C4-2B (cell line): ENCODE measurements around the gene STX2.

Experiments used
- H3K27ac ChIP-seq: fragments of 450-650 bp; 2 replicates; pipeline ENCODE4 v1.5.1; 2017
- CTCF ChIP-seq: fragments of 450-650 bp; conservative IDR thresholded peaks from 2 replicates; pipeline ENCODE4 v1.5.1; 2017; ENCODE audit warnings: mild to moderate bottlenecking
- ZFX ChIP-seq: fragments of 450-650 bp; IDR thresholded peaks from 2 replicates; pipeline ENCODE4 v1.6.1; 2017

The STX2 gene

DNA sequence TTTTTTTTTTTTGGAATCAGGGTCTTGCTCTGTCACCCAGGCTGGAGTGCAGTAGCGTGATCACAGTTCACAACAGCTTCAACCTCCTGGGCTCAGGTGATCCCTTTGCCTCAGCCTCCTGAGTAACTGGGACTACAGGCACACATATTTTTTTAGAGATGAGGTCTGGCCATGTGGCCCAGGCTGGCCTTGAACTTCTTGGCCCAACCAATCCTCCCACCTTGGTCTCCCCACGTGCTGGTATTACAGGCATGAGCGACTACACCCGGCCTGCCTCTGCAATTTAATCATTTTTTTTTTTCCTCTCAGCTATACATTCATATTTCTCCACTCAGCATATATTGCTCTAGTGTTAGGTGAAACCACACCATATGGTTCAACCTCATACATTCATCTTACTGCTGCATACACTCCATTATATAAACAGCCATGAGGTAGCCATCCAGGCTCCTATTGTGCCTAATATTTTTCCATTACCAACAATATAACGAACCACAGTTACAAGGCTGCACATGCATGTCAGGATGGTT, 7.1 kb downstream of the STX2 start:
- H3K27ac ChIP-seq = no peak overlapping the region
- TF ChIP-seq CTCF (no peak), ZFX (no peak)

DNA sequence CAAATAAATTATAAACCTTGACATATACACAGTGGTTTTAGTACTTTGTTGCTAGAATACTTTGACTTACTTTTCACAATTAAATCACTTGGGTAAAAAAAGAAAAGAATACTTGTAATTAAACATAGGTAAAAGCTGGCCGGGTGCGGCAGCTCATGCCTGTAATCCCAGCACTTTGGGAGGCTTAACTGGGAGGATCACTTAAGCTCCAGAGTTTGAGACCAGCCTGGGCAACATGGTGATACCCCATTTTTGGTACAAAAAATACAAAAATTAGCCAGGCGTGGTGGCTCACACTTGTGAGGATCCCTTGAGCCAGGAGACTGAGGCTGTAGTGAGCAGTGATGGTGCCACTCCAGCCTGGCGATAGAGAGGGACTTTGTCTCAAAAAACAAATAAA, 7.8 kb downstream of the STX2 start:
- TF ChIP-seq ZFX = no peak
- no peak for TF ChIP-seq CTCF

GRCh38 chr12:130830246-130830551, 8.9 kb downstream of the STX2 start:
- no peak for TF ChIP-seq CTCF
- TF ChIP-seq ZFX = no peak
- H3K27ac ChIP-seq = no peak overlapping the region

More for the DNA sequence above, 7.8 kb downstream of the STX2 start:
- H3K27ac ChIP-seq = no peak overlapping the region

GRCh38 chr12:130829391-130830245, 9.4 kb downstream of the STX2 start:
- no peak overlapping the region for H3K27ac ChIP-seq
- TF ChIP-seq CTCF = no peak
- TF ChIP-seq ZFX = no peak

DNA sequence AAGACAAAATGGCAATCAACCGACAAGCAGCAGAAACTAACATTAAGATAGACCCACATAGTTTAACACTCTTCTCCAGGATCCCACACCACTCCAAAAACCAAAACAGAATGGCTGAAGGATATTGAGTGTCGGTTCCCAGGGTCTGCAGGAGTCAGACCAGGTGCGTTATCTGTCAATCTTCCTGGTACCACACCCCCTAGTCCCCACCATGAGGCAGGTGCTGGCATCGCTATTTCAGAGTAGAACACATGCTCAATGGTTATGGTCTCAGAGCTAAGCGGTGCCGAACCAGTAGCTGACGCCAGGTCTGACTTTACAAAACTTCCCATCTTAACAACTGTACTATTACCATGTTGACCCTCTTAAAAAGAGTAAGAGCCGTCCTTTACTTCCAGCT, 10.2 kb downstream of the STX2 start:
- no peak for TF ChIP-seq CTCF
- no peak for TF ChIP-seq ZFX

GRCh38 chr12:130827432-130827831, 11.6 kb downstream of the STX2 start:
- no peak overlapping the region for H3K27ac ChIP-seq
- TF ChIP-seq CTCF = no peak
- TF ChIP-seq ZFX = no peak

More for the DNA sequence above, 10.2 kb downstream of the STX2 start:
- no peak overlapping the region for H3K27ac ChIP-seq

DNA sequence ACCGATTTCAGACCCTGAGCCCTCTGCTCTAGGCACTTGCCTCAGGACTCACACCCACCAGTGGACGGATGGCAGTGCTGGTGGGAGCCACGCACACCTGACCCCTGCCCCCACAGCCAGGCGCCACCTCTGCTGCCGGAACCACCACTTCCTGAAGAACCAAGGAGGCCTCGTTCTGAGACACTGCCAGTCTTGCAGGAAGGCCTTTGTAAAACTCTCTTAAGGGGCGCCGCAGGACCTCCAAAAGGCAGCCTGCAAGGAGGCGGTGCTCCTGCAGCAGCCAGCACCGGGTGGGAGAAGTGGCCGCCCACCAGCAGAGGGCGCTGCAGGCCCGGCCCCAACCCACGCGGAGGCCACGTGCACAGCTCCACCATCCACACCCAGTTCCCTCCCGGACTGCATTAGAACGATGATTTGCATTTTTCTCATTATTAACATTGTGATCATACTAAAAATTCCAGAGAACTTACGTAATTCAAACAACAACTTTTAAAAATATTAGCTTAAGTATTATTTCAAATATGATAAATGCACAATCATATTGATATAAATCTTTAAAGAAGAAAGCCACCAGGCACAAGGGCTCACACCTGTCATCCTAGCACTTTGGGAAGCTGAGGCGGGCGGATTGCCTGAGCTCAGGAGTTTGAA, 12.8 kb downstream of the STX2 start:
- peak; percentile 81 for TF ChIP-seq CTCF
- TF ChIP-seq ZFX = no peak
- no peak overlapping the region for H3K27ac ChIP-seq
